GM23248 (cell line): ENCODE data around the gene DACH1. TPM values are rescaled to one million over a fixed set of nuclear protein-coding genes. Genes with fewer than 3 reads are reported as not detected.
A peak's percentile ranks its signal among the peaks of the same experiment; 100 is the strongest.

ENCODE experiments used
- DNase-seq: peaks from one replicate; pipeline ENCODE4 v3.0.0-alpha.2; 2015
- H2AFZ ChIP-seq: fragments of 200-600 bp; sonication (generic); 2 replicates; pipeline ENCODE4 v1.6.1; 2016; ENCODE audit warnings: antibody characterized with exemption
- H3F3A ChIP-seq: fragments of 200-600 bp; sonication (generic); 2 replicates; pipeline ENCODE4 v1.6.1; 2016; ENCODE audit warnings: mild to moderate bottlenecking, antibody characterized with exemption, mixed run types; ENCODE audit not compliant: insufficient read depth
- H3K27ac ChIP-seq: fragments of 200-600 bp; sonication (generic); 2 replicates; pipeline ENCODE4 v1.5.1; 2016; ENCODE audit warnings: mild to moderate bottlenecking
- H3K27me3 ChIP-seq: fragments of 200-600 bp; sonication (generic); replicated peaks from 2 replicates; pipeline ENCODE4 v1.6.1; 2016; ENCODE audit warnings: mild to moderate bottlenecking; ENCODE audit not compliant: insufficient read depth
- H3K36me3 ChIP-seq: fragments of 200-600 bp; sonication (generic); 2 replicates; pipeline ENCODE4 v1.6.1; 2016; ENCODE audit warnings: low read depth, mild to moderate bottlenecking
- H3K4me1 ChIP-seq: fragments of 200-600 bp; sonication (generic); 2 replicates; pipeline ENCODE4 v1.6.1; 2016; ENCODE audit warnings: mild to moderate bottlenecking; ENCODE audit not compliant: insufficient read depth
- H3K4me2 ChIP-seq: fragments of 200-600 bp; sonication (generic); one replicate; pipeline ENCODE4 v1.6.1; 2016; ENCODE audit warnings: mild to moderate bottlenecking; ENCODE audit not compliant: unreplicated experiment
- H3K4me3 ChIP-seq: fragments of 200-600 bp; sonication (generic); 2 replicates; pipeline ENCODE4 v1.5.1; 2016; ENCODE audit warnings: mild to moderate bottlenecking
- H3K79me2 ChIP-seq: fragments of 200-600 bp; sonication (generic); 2 replicates; pipeline ENCODE4 v1.6.1; 2016; ENCODE audit warnings: mild to moderate bottlenecking; ENCODE audit not compliant: insufficient read depth
- H3K9ac ChIP-seq: fragments of 200-600 bp; sonication (generic); 2 replicates; pipeline ENCODE4 v1.6.1; 2016; ENCODE audit warnings: mild to moderate bottlenecking
- H3K9me2 ChIP-seq: fragments of 200-600 bp; sonication (generic); 2 replicates; pipeline ENCODE4 v1.6.1; 2016; ENCODE audit warnings: mixed run types, mild to moderate bottlenecking, moderate library complexity; ENCODE audit not compliant: insufficient read depth
- H3K9me3 ChIP-seq: fragments of 200-600 bp; sonication (generic); one replicate; pipeline ENCODE4 v1.6.1; 2017; ENCODE audit warnings: low read depth
- H4K20me1 ChIP-seq: fragments of 200-600 bp; sonication (generic); 2 replicates; pipeline ENCODE4 v1.6.0; 2016; ENCODE audit not compliant: insufficient read depth
- EZH2 ChIP-seq: fragments of 200-600 bp; sonication (generic); IDR thresholded peaks from 2 replicates; pipeline ENCODE4 v1.6.1; 2018; ENCODE audit warnings: antibody characterized with exemption, mild to moderate bottlenecking; ENCODE audit not compliant: insufficient read depth, poor library complexity, severe bottlenecking
- EZH2phosphoT487 ChIP-seq: fragments of 200-600 bp; sonication (generic); IDR thresholded peaks from 2 replicates; pipeline ENCODE4 v1.6.1; 2018; ENCODE audit warnings: antibody characterized with exemption, moderate library complexity, mild to moderate bottlenecking, low read depth; ENCODE audit not compliant: insufficient read depth
- WGBS, 2 experiments: methylation state at CpG; one replicate each; pipeline ENCODE4 v1.1.6; 2015 to 2017; ENCODE audit warnings: low lambda C conversion rate in 2 of 2, low coverage in 1 of 2; ENCODE audit errors: missing lambda C conversion rate in 2 of 2; 5-methylcytosine and 5-hydroxymethylcytosine counted together
- in situ Hi-C: fragments of 300-500 bp; cut with MboI; formaldehyde crosslinking; loops from 2 replicates; pipeline ENCODE4 v1.15.0; 2020
- polyA plus RNA-seq: library from polyadenylated mRNA; unstranded; fragments of >200 nt; fragmentation: Nextera tagmentation; extraction: Ambion mirVana; gene quantifications from 2 replicates; pipeline ENCODE4 v1.2.1, GENCODE V29; 2016
- total RNA-seq: library from RNA; depleted of rRNA; stranded (reverse); fragments of >200 nt; shearing (Covaris generic); gene quantifications from 2 replicates; pipeline ENCODE4 v1.2.3, GENCODE V29; 2014

The DACH1 gene
- total and polyA plus RNA-seq, 2 experiments from 2014 or later = not detected

DNA sequence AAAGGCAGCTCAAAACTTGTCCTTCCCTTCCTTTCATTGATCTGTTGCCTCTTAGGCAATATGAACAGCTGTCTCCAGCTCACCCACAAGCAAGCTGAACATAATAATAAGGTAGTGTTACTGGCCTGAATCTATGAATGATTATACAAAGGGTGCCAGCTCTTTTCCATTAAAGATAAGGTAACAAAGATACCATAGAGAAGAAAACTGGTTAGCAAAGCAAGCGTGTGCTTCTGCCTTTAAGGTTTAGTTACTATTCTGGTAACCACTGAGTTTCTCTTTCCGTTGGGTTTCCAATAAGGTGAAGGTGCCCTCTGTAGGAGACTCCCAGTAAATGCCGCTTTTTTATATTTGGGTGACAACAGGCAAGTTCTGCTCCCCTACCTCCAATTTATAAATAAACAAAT lies 12.1 kb upstream of the DACH1 start:
- H3K4me3 ChIP-seq = no peak overlapping the region
- H3K9me3 ChIP-seq = no peaks in the 10 kb centered on the region
- no peak overlapping the region for H3K27ac ChIP-seq
- H3K9me2 ChIP-seq = no peaks in the 10 kb centered on the region
- H3K9ac ChIP-seq = no peak overlapping the region
- no peak overlapping the region for H2AFZ ChIP-seq
- no peaks in the 10 kb centered on the region for H4K20me1 ChIP-seq
- H3K27me3 ChIP-seq = no peaks in the 10 kb centered on the region
- H3K36me3 ChIP-seq = no peaks in the 10 kb centered on the region
- DNase-seq = peak; percentile 11
- TF ChIP-seq EZH2 (no peak), EZH2phosphoT487 (no peak)
- H3F3A ChIP-seq = no peaks in the 10 kb centered on the region
- H3K4me2 ChIP-seq = no peak overlapping the region
- H3K4me1 ChIP-seq = no peaks in the 10 kb centered on the region
- in situ Hi-C loops = no loop called here
- 8 to 17% methylated on average over 3 of the region's 3 CpGs for WGBS, 2 experiments
- no peaks in the 10 kb centered on the region for H3K79me2 ChIP-seq

DNA sequence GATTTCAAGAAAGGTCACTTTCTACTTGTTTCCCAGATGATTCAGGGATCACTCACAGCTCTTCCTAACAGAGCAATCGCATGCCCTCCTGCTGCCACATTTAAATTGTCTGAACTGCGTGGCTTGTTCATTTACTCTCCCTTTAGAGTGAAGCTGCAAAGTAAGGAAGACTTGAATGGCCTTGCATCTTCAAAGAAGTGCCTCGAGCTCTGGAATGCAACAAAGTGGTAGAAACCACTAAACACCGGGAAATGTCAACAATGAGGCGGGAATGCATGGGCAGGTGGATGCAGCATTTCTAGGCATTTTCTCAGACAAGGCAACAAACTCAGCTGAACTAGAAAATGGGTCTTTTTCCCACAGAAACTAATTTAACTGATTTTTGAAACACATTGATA lies 10.3 kb upstream of the DACH1 start:
- in situ Hi-C loops = no loop called here

DNA sequence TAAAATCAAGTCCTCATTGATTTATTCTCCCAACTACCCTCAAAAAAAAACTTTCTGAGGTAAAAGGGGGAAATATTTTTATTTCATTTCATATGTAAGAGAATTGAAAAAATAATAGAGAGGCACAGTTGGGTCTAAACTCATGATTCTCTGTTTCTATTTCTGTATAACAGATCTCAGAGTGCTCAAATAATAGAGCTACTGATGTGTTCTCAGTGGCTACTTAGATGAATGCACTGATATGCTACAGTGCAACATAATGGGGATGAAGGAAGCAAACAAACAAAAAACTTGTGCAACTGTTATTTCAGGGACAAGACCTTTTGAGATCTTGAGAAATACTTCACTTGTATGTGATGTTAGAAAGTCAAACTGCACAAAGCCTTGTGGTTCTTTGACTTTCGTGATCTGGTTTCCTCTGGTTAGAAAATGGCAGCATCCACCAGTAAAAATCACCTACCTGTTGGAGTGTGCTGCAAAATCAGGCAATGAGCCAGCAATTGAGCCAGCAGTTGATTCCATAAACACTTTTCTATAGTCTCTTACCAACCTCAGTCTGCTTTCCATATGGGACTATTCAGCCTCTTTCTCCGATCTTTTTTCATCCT lies 9.7 kb upstream of the DACH1 start:
- Histone ChIP-seq H2AFZ (no peak overlapping the region), H3K27ac (no peak overlapping the region), H3F3A (no peaks in the 10 kb centered on the region), H4K20me1 (no peaks in the 10 kb centered on the region), H3K9me3 (no peaks in the 10 kb centered on the region), H3K9ac (no peak overlapping the region), H3K4me1 (no peaks in the 10 kb centered on the region), H3K4me3 (no peak overlapping the region), H3K36me3 (no peaks in the 10 kb centered on the region), H3K9me2 (no peaks in the 10 kb centered on the region), H3K4me2 (no peak overlapping the region), H3K79me2 (no peaks in the 10 kb centered on the region), H3K27me3 (no peaks in the 10 kb centered on the region)
- 18 to 29% methylated on average over 2 of the region's 2 CpGs for WGBS, 2 experiments
- in situ Hi-C loops = no loop called here
- TF ChIP-seq EZH2 = no peak
- no peak for TF ChIP-seq EZH2phosphoT487
- DNase-seq = no peak

More for the DNA sequence above, 10.3 kb upstream of the DACH1 start:
- Histone ChIP-seq H3K4me2 (no peak overlapping the region), H3K9me3 (no peaks in the 10 kb centered on the region), H3K79me2 (no peaks in the 10 kb centered on the region), H3F3A (no peaks in the 10 kb centered on the region), H3K36me3 (no peaks in the 10 kb centered on the region), H3K9me2 (no peaks in the 10 kb centered on the region), H4K20me1 (no peaks in the 10 kb centered on the region), H3K27me3 (no peaks in the 10 kb centered on the region), H3K9ac (no peak overlapping the region), H3K4me3 (no peak overlapping the region), H3K27ac (no peak overlapping the region), H3K4me1 (no peaks in the 10 kb centered on the region), H2AFZ (no peak overlapping the region)
- no peak for DNase-seq
- TF ChIP-seq EZH2phosphoT487 (no peak), EZH2 (no peak)
- 30 to 32% methylated on average over 5 of the region's 5 CpGs for WGBS, 2 experiments

DNA sequence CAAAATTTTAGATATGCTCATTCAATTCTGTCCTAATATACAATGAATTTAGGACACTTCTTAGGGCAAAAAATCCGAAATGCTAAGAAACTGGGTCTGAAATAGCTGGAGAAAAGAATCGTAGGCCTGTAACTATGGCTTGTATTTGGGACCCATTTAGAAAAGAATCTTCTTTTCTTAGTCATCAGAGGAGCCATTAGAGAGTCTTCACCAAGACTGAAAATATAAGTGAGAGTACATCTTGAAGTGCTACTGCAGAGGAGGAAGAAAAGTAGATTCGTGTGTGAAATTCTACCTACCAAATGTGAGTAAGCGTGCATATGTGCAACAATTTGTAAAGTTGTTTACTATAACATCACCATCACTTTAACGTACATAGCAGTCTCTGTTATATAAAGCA lies 8.8 kb upstream of the DACH1 start:
- Histone ChIP-seq H3K27me3 (no peaks in the 10 kb centered on the region), H3K36me3 (no peaks in the 10 kb centered on the region), H2AFZ (no peak overlapping the region), H4K20me1 (no peaks in the 10 kb centered on the region), H3K9me2 (no peaks in the 10 kb centered on the region), H3K27ac (no peak overlapping the region), H3K9me3 (no peaks in the 10 kb centered on the region), H3K4me3 (no peak overlapping the region), H3K4me2 (no peak overlapping the region), H3K4me1 (no peaks in the 10 kb centered on the region), H3K9ac (no peak overlapping the region), H3F3A (no peaks in the 10 kb centered on the region), H3K79me2 (no peaks in the 10 kb centered on the region)
- in situ Hi-C loops = no loop called here
- WGBS, 2 experiments = 17 to 19% methylated on average over 5 of the region's 5 CpGs
- TF ChIP-seq EZH2 (no peak), EZH2phosphoT487 (no peak)
- no peak for DNase-seq

DNA sequence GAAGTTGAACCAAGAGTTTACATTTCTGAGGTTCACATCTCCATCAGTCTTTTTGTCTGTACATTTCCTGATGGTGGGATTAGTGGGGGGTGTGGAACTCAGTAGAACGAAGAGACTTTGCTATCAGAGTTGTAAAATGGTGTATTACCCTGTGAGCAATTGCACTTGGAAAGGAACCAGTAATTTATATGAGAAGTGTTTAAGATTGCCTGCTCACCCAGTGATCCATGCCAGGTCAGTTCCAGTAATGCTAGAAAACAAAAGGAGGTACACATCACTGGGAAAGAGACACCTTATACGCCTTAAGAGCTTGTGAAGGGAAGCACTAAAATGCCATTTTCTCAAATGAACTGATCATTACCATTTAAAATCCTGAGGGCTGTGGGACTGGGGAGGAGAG lies 7.5 kb upstream of the DACH1 start:
- Histone ChIP-seq H3K36me3 (no peaks in the 10 kb centered on the region), H3F3A (no peaks in the 10 kb centered on the region), H2AFZ (no peak overlapping the region), H3K27me3 (no peaks in the 10 kb centered on the region), H3K9me3 (no peaks in the 10 kb centered on the region), H3K27ac (no peak overlapping the region), H3K9me2 (no peaks in the 10 kb centered on the region), H4K20me1 (no peaks in the 10 kb centered on the region), H3K79me2 (no peaks in the 10 kb centered on the region), H3K4me3 (no peak overlapping the region), H3K4me2 (no peak overlapping the region), H3K4me1 (no peaks in the 10 kb centered on the region), H3K9ac (no peak overlapping the region)
- in situ Hi-C loops = no loop called here
- TF ChIP-seq EZH2phosphoT487 (no peak), EZH2 (no peak)
- WGBS, 2 experiments = 23 to 28% methylated on average over 2 of the region's 2 CpGs
- DNase-seq = no peak
